ENCODE data around the gene LAMA2.

DNA sequence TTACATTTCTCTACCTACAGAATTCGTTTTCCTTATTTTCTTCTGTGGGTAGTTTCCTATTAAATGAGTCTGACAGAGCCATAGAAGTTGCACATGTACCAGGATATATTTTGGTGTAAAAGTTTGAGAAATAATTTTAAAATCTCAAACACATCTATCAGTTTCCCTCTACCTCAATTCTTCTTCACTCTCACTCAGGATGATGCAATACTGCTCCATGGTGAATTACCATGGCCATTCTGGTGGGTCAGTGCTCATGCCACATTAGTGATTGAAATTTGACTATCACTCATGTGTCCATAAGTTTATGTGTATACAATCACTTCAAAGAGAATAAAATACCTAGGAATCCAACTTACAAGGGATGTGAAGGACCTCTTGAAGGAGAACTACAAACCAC, 675.3 kb downstream of the LAMA2 start:
- TF ChIP-seq, protein P1, sequence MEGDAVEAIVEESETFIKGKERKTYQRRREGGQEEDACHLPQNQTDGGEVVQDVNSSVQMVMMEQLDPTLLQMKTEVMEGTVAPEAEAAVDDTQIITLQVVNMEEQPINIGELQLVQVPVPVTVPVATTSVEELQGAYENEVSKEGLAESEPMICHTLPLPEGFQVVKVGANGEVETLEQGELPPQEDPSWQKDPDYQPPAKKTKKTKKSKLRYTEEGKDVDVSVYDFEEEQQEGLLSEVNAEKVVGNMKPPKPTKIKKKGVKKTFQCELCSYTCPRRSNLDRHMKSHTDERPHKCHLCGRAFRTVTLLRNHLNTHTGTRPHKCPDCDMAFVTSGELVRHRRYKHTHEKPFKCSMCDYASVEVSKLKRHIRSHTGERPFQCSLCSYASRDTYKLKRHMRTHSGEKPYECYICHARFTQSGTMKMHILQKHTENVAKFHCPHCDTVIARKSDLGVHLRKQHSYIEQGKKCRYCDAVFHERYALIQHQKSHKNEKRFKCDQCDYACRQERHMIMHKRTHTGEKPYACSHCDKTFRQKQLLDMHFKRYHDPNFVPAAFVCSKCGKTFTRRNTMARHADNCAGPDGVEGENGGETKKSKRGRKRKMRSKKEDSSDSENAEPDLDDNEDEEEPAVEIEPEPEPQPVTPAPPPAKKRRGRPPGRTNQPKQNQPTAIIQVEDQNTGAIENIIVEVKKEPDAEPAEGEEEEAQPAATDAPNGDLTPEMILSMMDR (IDR thresholded peaks at IDR 0.05): no peak
- TF ChIP-seq POLR2A (IDR thresholded peaks at IDR 0.05) (no peak), POLR2AphosphoS5 (IDR thresholded peaks at IDR 0.05) (no peak), EP300 (IDR thresholded peaks at IDR 0.05) (no peak)

All from suprapubic skin (tissue), 4 donors.